Non-pigmented ciliary epithelial cell (primary cell): Measurements from ENCODE around the gene PSMC5.
"Not testable (repeated sequence)": the region's sequence is repeated elsewhere in the genome, so short reads cannot be mapped to it uniquely, and the experiment has no call there.

Source experiments
- DNase-seq: peaks from one replicate; pipeline ENCODE4 v3.0.0-alpha.2; 2010; ENCODE audit warnings: low read depth

PSMC5 gene

GRCh38 chr17:63840591-63841349 lies 13.5 kb downstream of the PSMC5 start:
- DNase-seq, result no peak

GRCh38 chr17:63841350-63842172 lies 14.3 kb downstream of the PSMC5 start:
- no peak for DNase-seq

- DNase-seq, result no peak
Observed at GRCh38 chr17:63842173-63842539, 14.9 kb downstream of the PSMC5 start.

GRCh38 chr17:63842540-63843386 lies 15.5 kb downstream of the PSMC5 start, which contains the start of gene SMARCD2:
SMARCD2 (minus strand) TSS chr17:63842685; CDS start chr17:63842674, 11 bp downstream.
- DNase-seq, result peak; percentile 91

- DNase-seq, result not testable (repeated sequence)
Observed at GRCh38 chr17:63843387-63843888, 16.2 kb downstream of the PSMC5 start.

- DNase-seq, result no peak
Observed at GRCh38 chr17:63843910-63844677, 16.9 kb downstream of the PSMC5 start.

- no peak for DNase-seq
Observed at GRCh38 chr17:63845509-63845908, 18.3 kb downstream of the PSMC5 start.

GRCh38 chr17:63847525-63848249 lies 20.5 kb downstream of the PSMC5 start:
- no peak for DNase-seq

- no peak for DNase-seq
Observed at GRCh38 chr17:63848834-63849689, 21.8 kb downstream of the PSMC5 start.

- no peak for DNase-seq
Observed at GRCh38 chr17:63850401-63850800, 23.2 kb downstream of the PSMC5 start.

- no peak for DNase-seq
Observed at GRCh38 chr17:63853260-63853659, 26.0 kb downstream of the PSMC5 start.

- DNase-seq, result no peak
Observed at GRCh38 chr17:63854709-63855108, 27.5 kb downstream of the PSMC5 start.

GRCh38 chr17:63855185-63855584 lies 28.0 kb downstream of the PSMC5 start:
- DNase-seq, result no peak

- DNase-seq, result not testable (repeated sequence)
Observed at GRCh38 chr17:63856425-63856824, 29.2 kb downstream of the PSMC5 start.

GRCh38 chr17:63859257-63859656 lies 32.0 kb downstream of the PSMC5 start:
- no peak for DNase-seq

- DNase-seq, result not testable (repeated sequence)
Observed at GRCh38 chr17:63866625-63867024, 39.4 kb downstream of the PSMC5 start.

- not testable (repeated sequence) for DNase-seq
Observed at GRCh38 chr17:63869491-63870291, 42.5 kb downstream of the PSMC5 start.

GRCh38 chr17:63870292-63870665 lies 43.0 kb downstream of the PSMC5 start:
- not testable (repeated sequence) for DNase-seq
